A673 (cell line): ENCODE measurements around the gene ADARB2. TPM values are rescaled to one million over a fixed set of nuclear protein-coding genes. Genes with fewer than 3 reads are reported as not detected.

Source experiments
- BruUV-seq: library from RNA; stranded (reverse); fragments of 400-500 nt; replicated peaks from 2 replicates; lab custom pipeline; 2021; lab: Mats Ljungman, UMichigan
- CTCF ChIA-PET: fragments of 300-600 bp; sonication (Branson Sonifier 250); formaldehyde crosslinking; loops from one replicate; lab custom pipeline; 2022; ENCODE audit warnings: antibody characterized with exemption; lab: Charles Lee
- POLR2A ChIA-PET: fragments of 300-600 bp; sonication (Branson Sonifier 250); formaldehyde crosslinking; loops from one replicate; lab custom pipeline; 2022; ENCODE audit warnings: antibody characterized with exemption; ENCODE audit not compliant: low non-redundant PET; lab: Charles Lee
- DNase-seq: peaks from one replicate; pipeline ENCODE4 v3.0.0-alpha.2; 2015; ENCODE audit warnings: low spot score
- H3K27ac ChIP-seq: fragments of 200-600 bp; sonication (generic); 2 replicates; pipeline ENCODE4 v1.5.1; 2016; ENCODE audit warnings: mixed run types, low read depth, mild to moderate bottlenecking, mixed read lengths, antibody characterized with exemption, low read length; ENCODE audit not compliant: poor library complexity, severe bottlenecking
- H3K27me3 ChIP-seq: fragments of 200-600 bp; sonication (generic); replicated peaks from 2 replicates; pipeline ENCODE4 v1.6.1; 2017; ENCODE audit warnings: mixed run types, low read depth, mild to moderate bottlenecking, mixed read lengths, antibody characterized with exemption, low read length; ENCODE audit not compliant: insufficient read depth, poor library complexity
- H3K36me3 ChIP-seq: fragments of 200-600 bp; sonication (generic); 2 replicates; pipeline ENCODE4 v1.6.1; 2016; ENCODE audit warnings: mixed run types, mild to moderate bottlenecking, mixed read lengths, antibody characterized with exemption, low read length; ENCODE audit not compliant: insufficient read depth, poor library complexity, severe bottlenecking
- H3K4me1 ChIP-seq: fragments of 200-600 bp; sonication (generic); 2 replicates; pipeline ENCODE4 v1.6.1; 2017; ENCODE audit warnings: mixed run types, mild to moderate bottlenecking, mixed read lengths, antibody characterized with exemption, low read length; ENCODE audit not compliant: insufficient read depth, poor library complexity, severe bottlenecking
- H3K4me3 ChIP-seq: fragments of 200-600 bp; sonication (generic); 2 replicates; pipeline ENCODE4 v1.5.1; 2016; ENCODE audit warnings: low read depth, mixed run types, mild to moderate bottlenecking, mixed read lengths, low read length; ENCODE audit not compliant: poor library complexity, severe bottlenecking
- H3K9me3 ChIP-seq: fragments of 200-600 bp; sonication (generic); 2 replicates; pipeline ENCODE4 v1.6.1; 2016; ENCODE audit warnings: mixed run types, low read depth, mild to moderate bottlenecking, mixed read lengths, antibody characterized with exemption, low read length; ENCODE audit not compliant: poor library complexity, severe bottlenecking
- CTCF ChIP-seq: fragments of 300-800, 200-600 bp; sonication (generic); conservative IDR thresholded peaks from 2 replicates; pipeline ENCODE4 v1.5.1; 2017; ENCODE audit warnings: low read depth, mild to moderate bottlenecking, antibody characterized with exemption, low read length, moderate library complexity, mixed read lengths
- EZH2 ChIP-seq: fragments of 200-600 bp; sonication (generic); IDR thresholded peaks from 2 replicates; pipeline ENCODE4 v1.6.1; 2017; ENCODE audit warnings: borderline replicate concordance, low read depth, mild to moderate bottlenecking, mixed read lengths, antibody characterized with exemption, low read length; ENCODE audit not compliant: poor library complexity, severe bottlenecking
- intact Hi-C: fragments of 100-400 bp; cut with micrococcal nuclease; formaldehyde crosslinking; loops from one replicate; pipeline ENCODE4 v1.10.0; 2022; ENCODE audit not compliant: unreplicated experiment
- total RNA-seq: library from RNA; stranded (reverse); gene quantifications from 2 replicates; pipeline ENCODE4 v1.2.3, GENCODE V29; 2021

Gene ADARB2
- total RNA-seq, 1 experiment from 2014 or later, result not detected

GRCh38 chr10:1293157-1293556 lies 444.2 kb downstream of the ADARB2 start:
- Histone ChIP-seq H3K36me3 (no peaks in the 10 kb centered on the region), H3K9me3 (no peaks in the 10 kb centered on the region), H3K4me3 (no peak overlapping the region), H3K4me1 (no peaks in the 10 kb centered on the region), H3K27ac (no peak overlapping the region), H3K27me3 (peaks cover 92% of the 10 kb centered on the region)
- no peak for TF ChIP-seq EZH2
- ChIA-PET POLR2A (no interaction called here), CTCF (no interaction called here)
- no TSS peak for BruUV-seq
- no peak for DNase-seq
- intact Hi-C loops, result no loop called here

GRCh38 chr10:1292611-1293031 lies 444.7 kb downstream of the ADARB2 start:
- H3K27me3 ChIP-seq, result peaks cover 91% of the 10 kb centered on the region
- CTCF ChIA-PET, result no interaction called here
- no peak overlapping the region for H3K4me3 ChIP-seq
- no peaks in the 10 kb centered on the region for H3K4me1 ChIP-seq
- intact Hi-C loops, result no loop called here
- H3K9me3 ChIP-seq, result no peaks in the 10 kb centered on the region
- BruUV-seq, result no TSS peak
- POLR2A ChIA-PET, result no interaction called here
- H3K36me3 ChIP-seq, result no peaks in the 10 kb centered on the region
- no peak for DNase-seq
- no peak overlapping the region for H3K27ac ChIP-seq
- TF ChIP-seq EZH2 (no peak), CTCF (no peak)

GRCh38 chr10:1291178-1292090 lies 445.9 kb downstream of the ADARB2 start:
- no peak for DNase-seq
- H3K36me3 ChIP-seq, result no peaks in the 10 kb centered on the region
- TF ChIP-seq CTCF (no peak), EZH2 (no peak)
- ChIA-PET CTCF (no interaction called here), POLR2A (no interaction called here)
- BruUV-seq, result no TSS peak
- H3K9me3 ChIP-seq, result no peaks in the 10 kb centered on the region
- no peaks in the 10 kb centered on the region for H3K4me1 ChIP-seq
- H3K4me3 ChIP-seq, result no peak overlapping the region
- peaks cover 91% of the 10 kb centered on the region for H3K27me3 ChIP-seq
- H3K27ac ChIP-seq, result no peak overlapping the region
- intact Hi-C loops, result no loop called here
